Measurements from ENCODE around the gene ZNF106.

Gene ZNF106

GRCh38 chr15:42490671-42491538 lies at the start of gene ZNF106:
Gene ZNF106 (minus strand): TSS chr15:42491141. CDS start chr15:42472289, 18,852 bp downstream.
- DNase-seq (ENCODE audit: low spot score): peak; percentile 92

- DNase-seq (ENCODE audit: low spot score): no peak
These were observed 42.3 kb upstream of the ZNF106 start for GRCh38 chr15:42533246-42533645.

- DNase-seq (ENCODE audit: low spot score): no peak
These were observed 38.0 kb upstream of the ZNF106 start for GRCh38 chr15:42528970-42529369.

GRCh38 chr15:42523331-42523730 lies 32.4 kb upstream of the ZNF106 start:
- DNase-seq (ENCODE audit: low spot score): no peak

DNA sequence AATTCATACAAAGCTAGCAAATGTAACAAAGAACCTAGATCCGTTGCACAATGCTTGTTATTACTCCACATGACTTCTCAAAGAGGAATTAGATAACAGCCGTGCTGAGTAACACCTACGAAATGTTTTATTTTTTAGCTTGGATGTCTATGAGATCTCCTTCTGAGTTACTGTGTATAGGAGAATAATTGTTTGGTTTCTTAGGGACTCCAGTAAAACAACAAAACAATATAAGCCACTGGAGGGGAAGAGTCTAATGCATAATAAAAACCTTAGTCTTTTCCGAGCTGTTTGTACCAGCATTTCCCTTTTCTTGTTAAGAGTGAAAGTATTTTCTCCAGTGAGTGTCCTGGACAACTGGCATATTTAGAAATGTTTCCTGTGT lies 20.1 kb upstream of the ZNF106 start:
- DNase-seq (ENCODE audit: low spot score): no peak

- DNase-seq (ENCODE audit: low spot score): no peak
These were observed 19.5 kb upstream of the ZNF106 start for GRCh38 chr15:42510258-42511006.

- DNase-seq (ENCODE audit: low spot score): no peak
These were observed 17.3 kb upstream of the ZNF106 start for GRCh38 chr15:42508263-42508690.

- no peak for DNase-seq (ENCODE audit: low spot score)
These were observed 16.6 kb upstream of the ZNF106 start for GRCh38 chr15:42507514-42507913.

DNA sequence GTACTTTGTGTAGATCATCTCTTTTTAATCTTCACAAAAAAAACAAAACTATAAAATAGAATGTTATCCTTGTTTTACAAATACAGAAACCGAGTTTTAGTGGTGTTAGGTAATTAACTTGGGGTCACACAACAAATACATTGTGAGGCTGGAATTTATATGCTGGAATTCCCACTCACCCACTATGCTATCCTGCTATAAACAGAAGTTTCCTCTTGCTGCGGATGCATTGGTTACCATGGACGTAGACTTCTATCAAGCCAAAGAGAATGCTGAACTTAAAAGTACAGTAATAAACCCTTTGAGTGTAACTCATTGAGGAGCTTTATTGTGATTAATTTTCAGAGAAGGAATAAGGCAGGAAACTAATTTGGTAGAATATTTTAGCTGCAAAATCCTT lies 13.7 kb upstream of the ZNF106 start:
- DNase-seq (ENCODE audit: low spot score): no peak

DNA sequence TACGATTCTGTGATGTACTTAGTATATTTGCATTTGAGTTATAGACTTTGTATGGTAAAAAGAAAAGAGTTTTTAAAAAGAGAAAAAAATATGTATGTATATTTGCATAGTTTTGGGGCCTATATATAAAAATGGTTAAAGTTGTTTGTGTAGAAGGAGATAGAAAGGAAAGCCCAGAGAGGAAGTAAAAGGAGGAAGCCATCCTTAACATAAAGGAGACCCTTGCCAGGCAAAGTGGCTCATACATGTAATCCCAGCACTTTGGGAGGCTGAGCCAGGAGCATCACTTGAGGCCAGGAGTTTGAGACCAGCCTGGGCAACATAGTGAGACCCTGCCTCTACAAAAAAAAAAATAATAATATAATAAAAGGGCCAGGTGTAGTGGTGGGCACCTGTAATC lies 12.9 kb upstream of the ZNF106 start:
- no peak for DNase-seq (ENCODE audit: low spot score)

DNA sequence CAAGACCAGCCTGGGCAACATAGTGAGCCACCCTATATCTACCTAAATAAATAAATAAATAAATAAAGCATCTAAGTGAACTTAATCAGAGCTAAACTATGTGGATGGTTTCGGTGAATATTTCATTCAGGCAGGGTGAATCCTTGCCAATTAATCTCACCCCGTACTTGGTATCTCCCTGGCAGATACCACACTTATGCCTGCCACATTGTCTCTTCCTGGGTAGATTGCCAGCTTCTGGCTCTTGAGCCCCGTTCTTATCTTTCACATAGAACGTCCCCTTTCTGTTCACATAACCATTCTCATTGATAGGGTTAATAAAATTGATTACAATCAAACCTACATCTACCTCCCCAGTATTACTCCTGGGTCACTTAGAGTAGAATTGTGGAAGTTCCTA lies 11.5 kb upstream of the ZNF106 start:
- DNase-seq (ENCODE audit: low spot score): no peak

DNA sequence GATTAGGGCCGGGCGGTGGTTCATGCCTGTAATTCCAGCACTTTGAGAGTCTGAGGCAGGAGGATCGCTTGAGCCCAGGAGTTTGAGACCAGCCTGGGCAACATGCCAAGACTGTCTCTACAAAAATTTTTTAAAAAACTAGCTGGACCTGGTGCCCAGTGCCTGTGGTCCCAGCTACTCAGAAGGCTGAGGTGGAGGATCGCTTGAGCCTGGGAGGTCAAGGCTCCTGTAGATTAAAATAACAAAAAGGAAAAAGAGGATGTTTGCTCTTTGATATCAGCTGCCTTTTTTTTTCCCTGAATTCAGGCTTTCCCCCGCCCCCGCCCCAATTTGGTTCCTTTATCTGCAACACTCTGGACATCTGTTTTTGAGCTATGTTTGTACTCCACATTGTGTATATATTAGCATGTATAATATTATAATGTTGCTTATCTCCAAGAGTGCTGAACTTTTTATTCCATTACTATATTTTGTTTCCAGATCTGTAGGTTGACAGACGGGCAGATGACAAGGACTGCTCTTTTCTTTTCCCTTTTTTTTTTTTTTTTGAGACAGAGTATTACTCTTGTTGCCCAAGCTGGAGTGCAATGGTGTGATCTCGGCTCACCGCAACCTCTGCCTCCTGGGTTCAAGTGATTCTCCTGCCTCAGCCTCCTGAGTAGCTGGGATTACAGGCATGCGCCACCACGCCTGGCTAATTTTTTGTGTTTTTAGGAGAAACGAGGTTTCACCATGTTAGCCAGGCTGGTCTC lies 9.1 kb upstream of the ZNF106 start:
- DNase-seq (ENCODE audit: low spot score): no peak

DNA sequence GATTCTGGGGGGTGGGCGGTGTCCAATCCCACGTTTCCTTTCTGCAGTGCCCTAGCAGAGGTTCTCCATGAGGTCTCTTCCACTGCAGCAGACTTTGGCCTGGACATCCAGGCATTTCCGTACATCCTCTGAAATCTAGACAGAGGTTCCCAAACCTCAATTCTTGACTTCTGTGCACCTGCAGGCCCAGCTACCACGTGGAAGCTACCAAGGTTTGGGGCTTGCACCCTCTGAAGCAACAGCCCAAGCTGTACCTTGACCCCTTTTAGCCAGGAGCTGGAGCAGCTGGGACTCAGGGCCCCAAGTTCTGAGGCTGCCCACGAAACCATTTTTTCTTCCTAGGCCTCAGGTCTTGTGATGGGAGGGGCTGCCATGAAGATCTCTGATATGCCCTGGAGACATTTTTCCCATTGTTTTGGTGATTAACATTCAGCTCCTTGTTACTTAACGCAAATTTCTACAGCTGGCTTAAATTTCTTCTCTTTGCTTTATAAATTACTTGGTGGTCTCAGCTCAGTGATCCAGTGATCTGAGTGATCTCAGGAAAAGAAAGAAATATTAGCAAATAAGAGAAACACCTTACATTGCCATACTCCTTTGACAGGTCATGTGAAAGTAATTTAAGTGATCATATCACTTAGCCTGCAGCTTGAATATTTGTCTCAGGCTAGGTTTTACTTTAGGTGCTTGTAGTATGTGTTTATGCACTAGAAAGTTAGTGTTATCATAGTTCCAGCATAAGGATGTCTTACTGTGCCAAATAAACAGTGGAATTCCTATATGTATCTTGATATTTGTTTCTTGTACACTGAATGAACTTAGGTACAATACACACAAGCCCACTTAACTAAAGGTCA lies 7.5 kb upstream of the ZNF106 start:
- no peak for DNase-seq (ENCODE audit: low spot score)

GRCh38 chr15:42495361-42496212 lies 4.6 kb upstream of the ZNF106 start, which contains the start of gene SNAP23:
Gene SNAP23 (plus strand): TSS chr15:42495634. CDS start chr15:42511847, 16,213 bp downstream.
- peak; percentile 96 for DNase-seq (ENCODE audit: low spot score)

DNA sequence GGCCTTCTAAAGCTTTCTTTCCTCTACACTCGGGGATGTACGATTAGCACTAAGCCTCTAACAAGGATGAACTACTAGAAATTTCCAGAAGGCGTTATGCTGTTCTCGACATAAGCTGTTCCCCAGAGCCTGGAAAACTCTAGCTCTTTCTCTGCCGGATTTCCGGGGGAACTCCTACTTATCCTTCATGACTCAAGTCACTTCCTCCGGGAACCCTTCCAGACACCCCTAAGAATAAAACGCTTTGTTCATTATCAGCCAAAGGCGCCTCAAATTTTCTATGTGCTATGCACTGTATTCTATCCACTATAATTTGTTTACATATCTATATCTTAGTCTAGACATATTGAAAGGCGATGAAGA lies 4.0 kb upstream of the ZNF106 start:
- no peak for DNase-seq (ENCODE audit: low spot score)

DNA sequence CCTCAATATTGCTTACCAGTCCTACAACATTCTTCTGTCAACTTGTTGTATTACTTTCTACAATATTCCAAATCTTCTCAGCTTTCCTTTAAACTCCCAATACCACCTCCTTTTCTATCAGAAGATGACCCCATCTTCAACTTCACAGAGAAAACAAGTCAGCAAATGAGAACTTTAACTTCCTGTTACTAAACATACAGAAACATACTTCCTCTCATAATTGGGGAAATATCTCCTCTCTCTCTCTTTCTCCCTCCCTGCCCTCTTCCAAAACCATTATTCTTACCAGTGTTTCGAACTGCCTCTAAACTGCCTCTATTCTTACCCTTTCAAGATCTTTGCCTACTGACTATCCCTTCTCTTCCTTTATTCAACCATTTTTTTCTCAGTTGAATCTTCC lies 2.7 kb upstream of the ZNF106 start:
- DNase-seq (ENCODE audit: low spot score): no peak

- no peak for DNase-seq (ENCODE audit: low spot score)
These were observed 741 bp upstream of the ZNF106 start for GRCh38 chr15:42491539-42492225.

GRCh38 chr15:42490291-42490670 lies 660 bp downstream of the ZNF106 start:
- no peak for DNase-seq (ENCODE audit: low spot score)

- DNase-seq (ENCODE audit: low spot score): no peak
These were observed 7.3 kb downstream of the ZNF106 start for GRCh38 chr15:42483677-42484076.

DNA sequence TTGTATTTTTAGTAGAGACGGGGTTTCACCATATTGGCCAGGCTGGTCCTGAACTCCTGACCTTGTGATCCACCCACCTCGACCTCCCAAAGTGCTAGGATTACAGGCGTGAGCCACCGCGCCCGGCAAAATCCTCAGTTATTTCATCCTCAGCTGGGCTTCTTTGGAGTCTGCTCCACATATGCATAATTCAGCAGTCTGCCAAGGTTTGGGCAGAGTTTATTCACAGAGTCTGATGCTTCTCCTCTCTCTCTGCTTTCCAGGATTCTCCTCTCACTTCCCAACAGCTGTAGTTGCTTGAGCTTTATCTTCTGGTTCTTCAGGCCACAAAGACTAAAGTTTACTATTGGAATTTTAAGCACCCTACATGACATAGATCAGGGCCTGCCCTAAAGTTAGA lies 8.2 kb downstream of the ZNF106 start:
- no peak for DNase-seq (ENCODE audit: low spot score)
